IPS-18c (cell line): ENCODE data around the gene PATE3.

Source experiments
- H3K4me3 ChIP-seq: 2 replicates; pipeline ENCODE4 v1.7.0; 2013; ENCODE audit warnings: low read depth, mild to moderate bottlenecking, low read length, moderate library complexity; ENCODE audit not compliant: insufficient read depth
- H3K9me3 ChIP-seq: one replicate; pipeline ENCODE4 v1.6.1; 2013; ENCODE audit warnings: mild to moderate bottlenecking, low read length, moderate library complexity; ENCODE audit not compliant: control insufficient read depth, insufficient read depth

Gene PATE3, protein sequence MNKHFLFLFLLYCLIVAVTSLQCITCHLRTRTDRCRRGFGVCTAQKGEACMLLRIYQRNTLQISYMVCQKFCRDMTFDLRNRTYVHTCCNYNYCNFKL

DNA sequence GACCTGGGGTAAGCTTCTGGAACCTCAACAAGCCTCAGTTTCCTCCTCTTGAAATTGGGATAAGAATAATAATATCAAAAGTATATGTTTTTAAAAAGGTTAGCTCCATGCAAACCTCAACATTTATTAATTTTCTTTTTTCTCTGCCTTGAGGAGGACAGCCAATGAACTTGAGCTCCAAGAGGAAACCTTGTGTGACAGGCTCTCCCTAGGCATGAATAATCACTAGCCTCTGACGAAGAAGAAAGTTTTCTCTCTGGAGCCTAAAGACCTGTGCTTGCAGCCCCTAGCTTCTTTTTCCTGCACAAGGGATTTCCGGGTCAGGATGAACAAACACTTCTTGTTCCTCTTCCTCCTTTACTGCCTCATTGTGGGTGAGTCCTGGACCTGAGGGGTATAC is at the start of gene PATE3:
PATE3 (plus strand) TSS at position 301 of the 400 bp plus-strand sequence; CDS start at position 326, 25 bp downstream.
- H3K4me3 ChIP-seq, result no peak within 1 kb of the TSS
- no peaks in the 10 kb centered on the region for H3K9me3 ChIP-seq

DNA sequence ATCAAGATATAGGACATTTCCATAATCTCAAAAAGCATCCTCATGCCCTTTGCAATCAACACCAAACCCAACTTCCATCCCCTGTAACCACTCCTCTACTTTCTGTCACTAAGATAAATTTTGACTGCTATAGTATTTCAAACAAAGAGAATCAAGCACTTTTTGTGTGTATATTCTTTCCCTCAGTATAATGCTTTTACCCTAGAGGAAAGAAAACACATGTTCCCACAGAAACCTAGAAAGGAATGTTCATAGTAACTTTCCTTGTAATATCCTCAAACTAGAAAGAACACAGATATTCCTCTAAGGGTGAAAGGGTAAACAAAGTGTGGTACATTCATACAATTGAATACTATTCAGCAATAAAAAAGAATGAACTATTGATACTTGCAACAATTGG is 47.3 kb upstream of the PATE3 start:
- Histone ChIP-seq H3K9me3 (no peaks in the 10 kb centered on the region), H3K4me3 (no peak overlapping the region)

DNA sequence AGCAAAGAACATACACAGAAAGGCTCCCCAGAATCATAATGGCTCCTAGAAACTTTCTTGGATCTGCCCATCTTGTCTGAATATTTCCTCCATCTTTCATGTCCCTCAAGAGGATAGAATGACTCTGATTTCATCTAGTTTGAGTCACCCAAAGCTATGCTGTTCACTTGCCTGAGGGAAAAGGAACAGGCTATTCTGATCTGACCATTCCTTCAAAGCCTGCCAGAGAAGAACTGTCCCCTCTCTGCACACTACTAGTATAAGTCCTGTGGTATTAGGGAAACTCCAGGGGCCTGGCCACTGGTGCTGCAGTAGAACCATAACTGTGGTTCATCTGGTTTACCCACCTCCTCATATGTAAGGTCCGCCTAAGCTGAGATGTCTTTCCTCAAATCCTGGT is 44.2 kb upstream of the PATE3 start:
- no peak overlapping the region for H3K4me3 ChIP-seq
- no peaks in the 10 kb centered on the region for H3K9me3 ChIP-seq

DNA sequence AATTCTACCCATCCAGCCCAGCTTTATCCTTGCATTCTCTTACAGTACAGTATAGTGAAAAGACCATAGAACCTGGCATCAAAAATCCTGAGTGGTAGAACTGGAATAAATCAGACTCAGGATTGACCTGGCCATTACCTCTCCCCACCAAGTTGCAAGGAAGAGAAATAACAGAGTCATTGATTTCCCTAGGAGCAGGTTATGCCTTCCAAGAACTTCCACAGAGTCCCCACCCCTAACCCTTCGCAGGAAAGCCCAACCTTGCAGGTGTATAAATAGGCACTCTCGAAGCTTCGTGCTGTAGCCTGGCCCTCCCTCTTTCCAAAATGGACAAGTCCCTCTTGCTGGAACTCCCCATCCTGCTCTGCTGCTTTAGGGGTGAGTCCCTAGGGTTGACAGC is 41.9 kb upstream of the PATE3 start, which contains the start of gene PATE1:
PATE1 (plus strand) TSS at position 301 of the 400 bp plus-strand sequence; CDS start at position 327, 26 bp downstream.
- no peak within 1 kb of the TSS for H3K4me3 ChIP-seq
- H3K9me3 ChIP-seq, result no peaks in the 10 kb centered on the region

DNA sequence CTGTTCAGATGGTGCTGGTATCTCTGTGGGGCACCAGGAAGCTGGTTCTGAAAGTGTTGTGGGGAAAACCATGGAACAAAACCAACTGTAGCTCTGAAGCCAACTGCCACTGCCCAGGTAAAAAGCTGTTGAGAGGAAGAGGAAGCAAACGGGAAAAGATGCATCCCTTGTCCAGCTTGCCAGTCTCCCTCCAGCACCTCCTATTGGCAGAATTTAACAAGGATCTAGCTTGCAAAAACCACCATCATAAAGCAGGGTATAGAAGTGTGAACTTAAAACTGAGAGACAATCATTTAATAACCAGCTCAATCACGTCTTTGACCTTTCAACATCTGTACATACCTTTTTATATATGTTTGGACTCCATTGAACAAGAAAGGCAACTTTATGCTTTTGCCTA is 37.3 kb upstream of the PATE3 start:
- no peak overlapping the region for H3K4me3 ChIP-seq
- no peaks in the 10 kb centered on the region for H3K9me3 ChIP-seq

DNA sequence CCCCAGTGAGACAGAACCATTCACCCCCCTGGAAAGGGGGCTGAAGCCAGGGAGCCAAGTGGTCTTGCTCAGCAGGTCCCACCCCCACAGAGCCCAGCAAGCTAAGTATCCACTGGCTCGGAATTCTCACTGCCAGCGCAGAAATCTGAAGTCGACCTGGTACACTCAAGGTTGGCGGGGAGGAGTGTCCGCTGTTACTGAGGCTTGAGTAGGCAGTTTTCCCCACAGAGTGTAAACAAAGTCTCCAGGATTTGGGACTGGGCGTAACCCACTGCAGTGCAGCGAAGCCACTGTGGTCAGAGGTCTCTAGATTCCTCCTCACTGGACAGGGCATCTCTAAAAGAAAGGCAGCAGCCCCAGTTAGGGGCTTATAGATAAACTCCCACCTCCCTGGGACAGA is 31.9 kb upstream of the PATE3 start:
- Histone ChIP-seq H3K9me3 (no peaks in the 10 kb centered on the region), H3K4me3 (no peak overlapping the region)

DNA sequence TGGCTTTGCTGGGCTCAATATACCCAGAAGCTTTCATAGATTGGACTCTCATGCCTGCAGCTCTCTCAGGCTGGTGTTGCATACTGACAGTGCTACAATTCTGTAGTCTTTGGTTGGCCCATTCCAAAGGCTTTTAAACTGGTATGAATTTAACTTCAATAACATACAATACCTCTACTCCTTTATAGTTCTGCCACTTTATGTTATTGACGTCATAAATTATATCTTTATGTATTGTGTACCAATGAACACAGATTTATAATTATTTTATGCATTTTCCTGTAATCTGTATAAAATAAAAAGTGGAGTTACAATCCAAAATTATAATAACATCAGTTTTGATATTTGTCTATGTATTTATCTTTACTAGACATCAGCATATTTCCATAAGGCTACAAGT is 25.5 kb upstream of the PATE3 start:
- no peak overlapping the region for H3K4me3 ChIP-seq
- no peaks in the 10 kb centered on the region for H3K9me3 ChIP-seq

DNA sequence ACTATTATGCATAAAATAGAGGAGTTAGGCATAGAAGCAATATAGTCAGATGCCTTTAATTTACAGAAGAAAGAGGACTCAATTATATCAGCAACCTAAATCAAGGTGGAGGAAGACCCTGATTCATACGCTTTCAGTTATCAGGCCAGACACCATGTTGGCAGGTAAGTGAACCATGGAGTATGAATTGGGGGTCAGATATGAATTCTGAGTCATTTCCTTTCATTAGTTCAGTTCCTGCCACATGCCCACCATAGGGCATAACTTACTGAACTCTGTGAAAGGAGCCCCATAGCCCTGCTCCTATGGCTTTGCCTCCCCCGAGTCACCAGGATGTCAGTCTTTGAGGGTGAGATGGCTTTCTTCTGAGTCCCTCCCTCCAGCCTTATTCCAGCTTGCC is 24.4 kb upstream of the PATE3 start:
- H3K4me3 ChIP-seq, result no peak overlapping the region
- no peaks in the 10 kb centered on the region for H3K9me3 ChIP-seq

DNA sequence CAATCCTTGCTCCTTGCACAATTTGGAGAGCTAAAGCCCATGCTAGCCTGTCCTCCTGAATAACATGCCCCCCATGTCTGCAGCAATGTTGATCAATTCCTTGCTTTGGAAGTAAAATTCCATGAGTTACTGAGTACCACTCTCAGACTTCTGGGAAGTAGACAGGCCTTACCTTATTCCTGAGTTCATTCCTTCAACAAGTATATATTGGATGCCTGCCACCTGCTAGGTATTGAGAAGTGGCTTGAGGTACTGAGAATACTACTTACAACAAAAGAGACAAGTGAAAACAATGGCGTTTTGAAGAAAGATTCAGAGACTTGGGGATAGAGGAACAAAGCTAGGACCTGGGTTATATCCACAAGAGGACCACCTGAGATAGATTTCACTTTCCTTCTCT is 21.7 kb upstream of the PATE3 start:
- no peak overlapping the region for H3K4me3 ChIP-seq
- no peaks in the 10 kb centered on the region for H3K9me3 ChIP-seq

DNA sequence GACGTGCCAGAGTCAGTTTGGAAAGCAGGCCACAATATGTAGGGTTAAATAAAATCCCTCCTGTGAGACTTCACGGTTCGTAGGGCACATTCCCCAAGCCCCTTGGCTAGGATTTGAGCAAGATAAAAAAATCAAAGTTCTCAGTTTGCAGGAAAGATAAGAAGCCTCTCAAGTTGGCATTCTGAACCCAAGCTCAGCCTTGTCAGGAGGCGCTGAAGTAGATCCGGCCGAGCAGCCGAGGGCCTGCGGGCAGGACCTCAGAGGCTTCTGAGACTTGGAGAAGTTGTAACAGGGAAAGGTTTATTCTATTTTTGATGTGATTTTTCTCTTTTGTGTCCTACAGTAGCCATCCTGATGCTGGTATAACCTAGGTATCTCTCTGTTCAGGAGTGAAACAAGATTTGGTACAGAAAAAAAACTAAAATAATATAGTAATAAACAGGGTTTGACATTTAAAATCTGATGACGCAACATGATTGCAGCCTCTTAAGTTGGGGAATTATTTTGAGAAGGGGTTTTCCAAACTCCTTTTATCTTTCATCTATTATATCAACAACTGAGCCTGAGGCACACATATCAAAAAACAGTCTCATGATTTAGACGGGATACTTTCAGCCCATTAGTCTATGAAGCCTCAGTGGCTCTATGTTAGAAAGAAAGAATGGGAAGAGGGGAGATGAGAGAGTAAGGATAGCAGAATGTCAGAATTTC is 19.4 kb upstream of the PATE3 start:
- peaks cover 2% of the 10 kb centered on the region for H3K9me3 ChIP-seq
- no peak overlapping the region for H3K4me3 ChIP-seq

DNA sequence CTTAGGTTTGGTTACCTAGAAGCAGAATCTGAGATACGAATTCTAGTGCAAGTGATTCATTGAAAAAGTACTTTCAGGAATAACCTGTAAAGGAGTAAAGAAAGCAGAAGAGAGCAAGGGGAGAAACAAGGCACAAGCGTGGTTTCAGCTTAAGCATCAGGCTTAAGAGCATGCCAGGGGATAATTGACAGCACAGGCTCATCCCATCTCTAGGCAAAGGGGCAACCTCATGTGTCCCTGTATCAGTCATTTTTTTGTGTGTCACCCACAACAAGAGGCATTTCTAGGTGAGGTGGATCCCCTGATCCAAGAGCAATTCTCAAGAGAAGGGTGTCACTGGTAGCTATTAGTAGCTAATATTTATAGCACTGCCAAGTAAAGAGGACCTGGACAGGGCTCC is 17.3 kb upstream of the PATE3 start:
- peaks cover 2% of the 10 kb centered on the region for H3K9me3 ChIP-seq
- no peak overlapping the region for H3K4me3 ChIP-seq

DNA sequence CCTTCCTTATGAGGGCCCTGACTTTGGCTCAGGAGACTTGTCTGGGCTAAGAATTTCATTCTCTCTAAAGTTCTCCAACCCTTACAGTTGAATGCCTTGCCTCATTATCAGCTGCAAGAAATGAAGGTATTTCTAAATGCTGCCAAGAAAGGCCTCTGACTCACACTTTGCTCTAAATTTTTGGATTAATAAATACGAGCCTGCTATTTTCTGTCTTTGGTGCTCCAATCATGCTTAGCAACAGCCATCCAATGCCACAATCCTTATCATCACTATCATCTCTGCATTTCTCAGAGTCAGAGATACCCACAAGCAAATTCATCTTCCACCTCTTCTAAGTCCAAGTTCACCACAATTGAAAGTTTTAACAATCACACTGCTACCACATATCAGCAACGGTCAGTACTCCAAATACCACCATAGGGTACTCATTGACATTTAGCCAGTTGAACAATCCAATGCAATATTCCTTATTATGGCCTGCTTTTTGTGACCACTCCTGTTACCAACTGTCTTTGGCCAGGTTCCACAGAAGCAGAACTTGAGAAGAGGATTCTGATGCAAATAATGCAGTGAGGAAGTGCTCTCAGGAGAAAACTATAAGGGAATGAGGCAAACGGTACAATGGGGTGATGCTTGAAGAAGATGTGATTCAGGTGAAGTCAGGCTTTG is 15.0 kb upstream of the PATE3 start:
- H3K9me3 ChIP-seq, result peaks cover 2% of the 10 kb centered on the region
- H3K4me3 ChIP-seq, result no peak overlapping the region

DNA sequence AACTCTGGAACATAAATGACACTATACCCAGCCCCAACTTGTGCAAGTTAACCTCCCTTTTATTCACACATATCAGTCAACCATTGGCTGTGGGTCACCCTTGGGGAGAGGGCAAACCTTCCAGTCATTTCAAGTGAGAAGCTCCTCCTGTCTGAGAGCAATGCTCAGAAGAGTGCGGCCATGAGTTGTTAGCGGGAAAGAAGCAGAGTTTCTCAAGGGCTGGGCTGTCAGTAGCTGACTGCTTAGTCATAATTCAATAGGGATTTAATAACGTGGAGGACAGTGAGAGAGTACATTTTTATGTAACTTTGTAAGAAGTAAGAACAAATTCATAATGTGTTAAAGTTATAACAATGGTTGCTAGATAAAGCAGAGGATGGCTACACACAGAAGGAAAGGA is 14.4 kb upstream of the PATE3 start:
- H3K9me3 ChIP-seq, result peaks cover 2% of the 10 kb centered on the region
- H3K4me3 ChIP-seq, result no peak overlapping the region

DNA sequence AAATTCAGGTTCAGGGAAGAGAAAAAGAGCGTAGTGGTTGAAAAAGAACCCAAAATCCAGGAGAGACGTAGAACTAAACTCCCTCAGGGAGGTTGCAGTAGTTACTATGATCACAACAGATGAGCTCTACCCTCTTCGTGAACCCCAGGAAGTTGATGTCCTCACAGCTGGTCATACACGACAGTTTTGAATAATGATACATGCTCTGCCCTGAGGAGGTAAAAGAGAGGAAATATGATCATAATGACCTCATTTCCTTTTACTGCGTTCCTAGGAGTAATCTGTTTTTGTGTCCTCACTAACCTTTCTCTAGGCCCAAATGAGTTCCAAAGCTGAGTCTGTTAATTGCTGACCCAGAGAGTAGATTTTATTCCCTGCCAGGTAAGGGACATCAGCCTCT is 10.6 kb upstream of the PATE3 start:
- H3K4me3 ChIP-seq, result no peak overlapping the region
- peaks cover 2% of the 10 kb centered on the region for H3K9me3 ChIP-seq

DNA sequence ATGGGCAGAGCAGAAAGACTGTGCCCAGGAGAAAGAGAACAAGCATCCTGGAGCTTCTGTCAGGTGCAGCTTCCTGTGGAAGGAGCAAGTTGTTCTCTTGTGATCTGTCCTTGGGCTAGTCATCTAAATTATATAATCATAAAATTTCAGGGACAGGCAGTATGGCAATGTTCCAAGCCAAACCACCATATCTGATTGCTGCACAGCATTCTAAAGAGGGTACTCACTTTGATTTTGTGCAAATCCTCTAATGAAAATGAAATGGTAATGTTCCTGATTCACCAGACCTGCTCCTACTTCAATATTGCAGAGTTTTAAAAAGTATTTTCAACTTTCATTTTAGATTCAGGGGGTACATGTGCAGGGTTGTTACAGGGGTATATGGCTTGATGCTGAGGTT is 9.2 kb upstream of the PATE3 start, which contains the start of gene PATE2:
PATE2 (minus strand) TSS at position 101 of the 400 bp plus-strand sequence; CDS start at position 46, 55 bp downstream.
- H3K9me3 ChIP-seq, result no peaks in the 10 kb centered on the region
- H3K4me3 ChIP-seq, result no peak within 1 kb of the TSS

DNA sequence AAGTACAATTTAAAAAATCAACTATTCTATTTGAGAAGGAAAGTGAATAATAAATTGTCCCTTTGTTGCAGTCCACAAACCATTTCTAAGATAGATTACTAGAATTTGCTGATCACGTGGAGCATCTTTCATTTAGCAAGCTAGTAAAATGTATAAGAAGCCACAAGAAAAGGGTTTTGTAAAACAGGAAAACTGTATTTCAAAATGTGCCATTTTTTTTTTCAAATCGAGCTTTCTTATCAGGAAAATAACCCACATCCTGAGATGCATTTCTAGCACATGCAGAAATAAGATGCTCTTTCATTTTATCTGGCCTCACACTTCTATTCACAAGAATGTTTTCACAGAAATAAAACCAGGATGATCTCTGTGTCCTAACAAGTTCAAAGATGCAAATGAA is 3.2 kb upstream of the PATE3 start:
- H3K4me3 ChIP-seq, result no peak overlapping the region
- H3K9me3 ChIP-seq, result no peaks in the 10 kb centered on the region

DNA sequence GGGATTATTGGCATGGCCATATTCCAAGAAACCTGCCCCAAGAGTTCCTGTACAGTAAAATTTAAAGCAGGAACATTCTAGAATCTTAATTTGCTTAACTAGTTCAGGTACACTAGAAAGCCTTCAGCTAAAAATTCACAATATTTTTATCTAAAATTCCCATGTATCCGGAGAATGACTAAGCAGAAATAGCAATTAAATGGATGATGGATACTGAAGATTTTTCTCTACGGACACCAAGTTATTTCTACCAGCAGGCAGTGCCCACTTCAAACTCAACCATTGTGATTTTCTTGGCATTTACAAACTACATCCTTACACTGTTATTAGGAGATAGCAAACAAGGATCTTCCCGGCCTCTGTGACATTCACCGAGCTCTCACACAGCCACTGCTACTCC is 2.9 kb downstream of the PATE3 start:
- no peaks in the 10 kb centered on the region for H3K9me3 ChIP-seq

DNA sequence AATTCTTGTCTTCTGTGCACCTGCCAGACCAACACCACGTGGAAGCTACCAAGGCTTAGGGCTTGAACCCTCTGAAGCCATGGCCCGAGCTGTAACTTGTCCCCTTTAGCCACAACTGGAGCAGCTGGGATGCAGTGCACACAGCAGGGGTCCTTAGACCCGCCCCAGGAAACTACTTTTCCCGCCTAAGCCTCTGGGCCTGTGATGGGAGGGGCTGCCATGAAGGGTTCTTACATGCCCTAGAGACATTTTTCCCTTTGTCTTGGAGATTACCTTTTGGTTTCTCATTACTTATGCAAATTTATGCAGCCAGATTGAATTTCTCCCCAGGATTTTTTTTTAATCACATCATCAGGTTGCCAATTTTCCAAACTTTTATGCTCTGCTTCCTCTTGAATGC is 9.7 kb downstream of the PATE3 start:
- H3K4me3 ChIP-seq, result no peak overlapping the region
- H3K9me3 ChIP-seq, result no peaks in the 10 kb centered on the region

More for the DNA sequence above, 2.9 kb downstream of the PATE3 start:
- no peak overlapping the region for H3K4me3 ChIP-seq
